HEK293 (cell line): ENCODE measurements around the gene FAM83C.

Experiments used
- CTCF ChIP-seq: fragments of 450-650 bp; formaldehyde crosslinking; IDR thresholded peaks from 2 replicates; pipeline ENCODE4 v1.5.1; 2016; ENCODE audit warnings: missing biosample characterization, missing genetic modification characterization
- GLI4 ChIP-seq: fragments of 450-650 bp; formaldehyde crosslinking; IDR thresholded peaks from 2 replicates; pipeline ENCODE4 v1.5.1; 2016; ENCODE audit warnings: missing biosample characterization, missing genetic modification characterization
- ZNF239 ChIP-seq: fragments of 450-650 bp; formaldehyde crosslinking; IDR thresholded peaks from 2 replicates; pipeline ENCODE4 v1.5.1; 2016; ENCODE audit warnings: missing biosample characterization, missing genetic modification characterization
- ZNF248 ChIP-seq: fragments of 450-650 bp; formaldehyde crosslinking; IDR thresholded peaks from 2 replicates; pipeline ENCODE4 v1.5.1; 2017; ENCODE audit warnings: missing biosample characterization, missing genetic modification characterization
- ZNF274 ChIP-seq, 2 experiments: fragments of 200-500 bp in 1 of 2; fragments of 450-650 bp in 1 of 2; sonication (Bioruptor generic) in 1 of 2; formaldehyde crosslinking in 1 of 2; IDR thresholded peaks; 2 replicates each; pipeline versions ENCODE4 v1.5.1 to v1.6.1; 2014 to 2016; ENCODE audit warnings: borderline replicate concordance in 1 of 2, inconsistent platforms in 1 of 2, low read length in 1 of 2, missing biosample characterization in 1 of 2, missing genetic modification characterization in 1 of 2
- ZNF777 ChIP-seq: fragments of 450-650 bp; formaldehyde crosslinking; IDR thresholded peaks from 2 replicates; pipeline ENCODE4 v1.5.1; 2017; ENCODE audit warnings: missing biosample characterization, missing genetic modification characterization, borderline replicate concordance

DNA sequence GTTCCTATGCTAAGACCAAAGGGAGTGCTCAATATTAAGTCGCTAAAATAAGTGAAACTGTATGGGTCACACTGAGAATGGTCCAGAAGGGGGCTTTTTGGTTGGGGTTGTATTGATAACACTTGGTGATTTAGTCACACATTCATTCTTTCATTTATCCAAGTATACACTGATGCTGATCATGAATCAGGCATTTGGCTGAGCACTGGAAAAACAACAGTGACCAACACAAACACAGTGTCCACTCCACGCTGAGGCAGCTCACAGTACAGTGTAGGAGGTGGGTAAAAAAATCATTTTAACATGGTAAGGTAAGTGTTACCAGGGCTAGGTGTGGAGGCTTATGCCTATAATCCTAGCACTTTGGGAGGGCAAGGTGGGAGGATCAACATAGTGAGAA, 9.2 kb upstream of the FAM83C start:
- no peak for TF ChIP-seq CTCF (tag by site-specific recombination)
- TF ChIP-seq ZNF777 (tag by site-specific recombination) = no peak
- no peak for TF ChIP-seq ZNF239 (tag by site-specific recombination)
- TF ChIP-seq ZNF274 (IDR thresholded peaks at IDR 0.05; ENCODE audit: low read length) = no peak
- TF ChIP-seq ZNF274 (tag by site-specific recombination; IDR thresholded peaks at IDR 0.05; ENCODE audit: borderline replicate concordance) = no peak
- TF ChIP-seq GLI4 (tag by site-specific recombination) = no peak
- TF ChIP-seq ZNF248 (tag by site-specific recombination) = no peak
